Measurements from ENCODE around the gene MT1F.
"Not testable (repeated sequence)": the region's sequence is repeated elsewhere in the genome, so short reads cannot be mapped to it uniquely, and the experiment has no call there.

Gene MT1F

DNA sequence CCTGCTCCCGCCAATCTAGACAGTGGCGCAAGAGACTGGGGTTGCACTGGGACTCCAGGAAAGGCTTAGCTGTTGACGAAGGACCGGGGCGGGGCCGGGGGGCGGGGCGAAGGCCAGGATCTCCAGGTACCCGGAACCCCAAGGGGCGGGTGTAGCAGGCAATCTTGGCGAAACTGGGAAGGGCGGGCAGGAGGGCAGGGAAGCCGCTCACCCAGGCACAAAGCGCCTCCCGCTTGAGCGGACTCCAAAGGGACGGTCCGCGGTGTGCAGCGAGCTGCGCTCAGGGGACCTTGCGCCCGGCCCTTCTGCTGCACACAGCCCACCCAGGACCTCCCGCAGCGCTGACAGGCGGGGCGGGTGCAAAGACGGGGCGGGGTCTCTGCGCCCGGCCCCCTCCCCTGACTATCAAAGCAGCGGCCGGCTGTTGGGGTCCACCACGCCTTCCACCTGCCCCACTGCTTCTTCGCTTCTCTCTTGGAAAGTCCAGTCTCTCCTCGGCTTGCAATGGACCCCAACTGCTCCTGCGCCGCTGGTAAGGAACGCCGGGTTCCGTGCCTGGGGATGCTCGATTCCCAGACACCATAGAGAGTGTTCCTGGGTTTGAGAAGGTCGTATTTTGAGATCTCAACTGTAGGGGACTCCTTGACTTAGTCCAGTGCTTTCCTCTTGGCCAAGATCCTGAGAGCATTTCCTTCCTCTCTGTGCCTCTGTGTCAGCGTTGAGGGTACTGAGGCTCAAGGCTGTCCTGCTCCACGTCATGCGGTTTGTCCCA, at the start of gene MT1F:
TSS of gene MT1F (plus strand) at position 405 of the 772 bp plus-strand sequence. CDS start at position 505, 100 bp downstream.
- no peak for DNase-seq (ENCODE audit: low spot score)

DNA sequence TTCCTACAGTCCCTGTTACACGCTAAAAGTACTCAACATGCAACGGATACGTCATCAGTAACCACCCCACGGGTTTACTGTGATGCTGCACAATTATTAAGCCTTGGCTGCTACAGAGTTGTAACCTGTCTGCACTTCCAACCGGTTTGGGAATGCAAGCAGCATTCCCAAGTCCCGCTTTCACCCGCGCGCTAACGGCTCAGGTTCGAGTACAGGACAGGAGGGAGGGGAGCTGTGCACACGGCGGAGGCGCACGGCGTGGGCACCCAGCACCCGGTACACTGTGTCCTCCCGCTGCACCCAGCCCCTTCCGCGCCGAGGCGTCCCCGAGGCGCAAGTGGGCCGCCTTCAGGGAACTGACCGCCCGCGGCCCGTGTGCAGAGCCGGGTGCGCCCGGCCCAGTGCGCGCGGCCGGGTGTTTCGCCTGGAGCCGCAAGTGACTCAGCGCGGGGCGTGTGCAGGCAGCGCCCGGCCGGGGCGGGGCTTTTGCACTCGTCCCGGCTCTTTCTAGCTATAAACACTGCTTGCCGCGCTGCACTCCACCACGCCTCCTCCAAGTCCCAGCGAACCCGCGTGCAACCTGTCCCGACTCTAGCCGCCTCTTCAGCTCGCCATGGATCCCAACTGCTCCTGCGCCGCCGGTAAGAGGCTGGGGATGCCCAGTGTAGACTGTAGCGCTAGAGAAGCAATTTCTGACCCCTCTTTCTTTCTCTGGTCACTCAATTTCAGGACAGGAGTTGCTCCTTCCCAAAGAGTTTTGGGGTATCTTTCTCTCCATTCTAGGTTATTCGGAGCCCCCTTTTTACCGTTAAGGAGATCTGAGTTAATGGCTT, 49.5 kb upstream of the MT1F start, which contains the start of gene MT2A:
TSS of gene MT2A (plus strand) at position 542 of the 833 bp plus-strand sequence. CDS start at position 614, 72 bp downstream.
- DNase-seq (ENCODE audit: low spot score), result peak; percentile 89

GRCh38 chr16:56608876-56609462, 48.8 kb upstream of the MT1F start:
- peak; percentile 38 for DNase-seq (ENCODE audit: low spot score)

DNA sequence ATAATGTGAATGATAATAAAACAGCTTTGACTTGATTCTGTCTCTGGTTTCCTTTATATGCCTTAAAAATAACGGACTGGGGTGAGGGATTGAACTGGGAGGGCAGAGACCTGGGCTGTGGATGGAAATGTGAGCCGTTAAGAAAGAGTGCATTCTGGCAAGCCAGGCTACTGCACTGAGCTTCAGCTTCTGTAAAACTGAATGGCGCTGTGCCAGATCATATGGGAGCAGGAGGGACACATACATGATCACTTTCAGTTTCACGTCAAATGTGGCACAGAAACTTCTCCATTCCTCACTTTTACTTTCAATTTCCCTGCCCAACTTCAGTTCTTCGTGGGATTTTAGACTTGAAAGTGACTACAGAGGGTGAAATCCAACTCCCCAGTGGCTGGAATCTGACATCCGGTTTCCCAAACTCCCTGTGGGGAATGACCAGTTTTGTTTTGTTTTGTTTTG, 48.3 kb upstream of the MT1F start:
- peak; percentile 89 for DNase-seq (ENCODE audit: low spot score)

- DNase-seq (ENCODE audit: low spot score), result peak; percentile 26
Measured at GRCh38 chr16:56610017-56610608, 47.6 kb upstream of the MT1F start.

DNA sequence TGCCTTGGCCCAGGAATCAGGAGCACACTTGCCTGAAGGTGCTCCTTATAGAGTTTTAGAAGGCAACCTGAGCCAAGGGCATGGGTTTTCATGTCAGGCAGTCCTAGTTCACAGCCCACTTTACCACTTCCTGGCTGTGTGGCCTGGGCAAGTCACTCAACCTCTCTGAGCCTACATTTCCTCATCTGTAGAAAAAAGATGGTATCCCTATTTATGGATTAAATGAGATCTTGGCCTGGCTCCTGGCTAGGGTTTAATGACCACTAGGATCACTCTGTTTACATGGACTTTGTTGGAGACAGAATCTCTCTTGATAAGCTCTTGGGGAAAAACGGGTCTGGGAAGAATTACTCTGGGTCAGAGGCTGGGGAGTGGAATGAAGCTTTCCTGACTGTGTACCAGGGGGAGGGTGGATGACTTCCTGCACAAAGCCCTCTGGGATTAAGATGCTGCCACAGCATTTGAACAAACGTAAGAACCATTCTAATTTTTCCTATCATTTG, 47.1 kb upstream of the MT1F start:
- DNase-seq (ENCODE audit: low spot score), result no peak

- DNase-seq (ENCODE audit: low spot score), result no peak
Measured at GRCh38 chr16:56611281-56611833, 46.4 kb upstream of the MT1F start.

DNA sequence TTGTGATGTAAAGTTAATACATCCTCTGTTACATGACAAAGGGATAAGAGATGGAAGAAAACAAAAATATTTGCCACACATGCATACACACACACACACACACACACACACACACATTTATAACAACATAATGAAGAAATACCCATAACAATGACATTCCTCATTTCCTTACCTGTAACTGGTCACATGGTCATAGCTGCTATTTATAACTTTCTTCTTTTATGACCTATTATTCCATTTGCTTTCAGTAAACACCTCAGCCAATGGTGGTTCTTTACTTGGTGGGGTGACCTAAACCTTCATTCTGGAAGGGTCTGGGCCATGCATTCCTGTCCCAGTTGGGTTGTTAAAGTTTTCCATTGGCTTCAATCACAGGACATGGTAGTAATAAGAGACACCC, 44.1 kb upstream of the MT1F start:
- DNase-seq (ENCODE audit: low spot score), result no peak

DNA sequence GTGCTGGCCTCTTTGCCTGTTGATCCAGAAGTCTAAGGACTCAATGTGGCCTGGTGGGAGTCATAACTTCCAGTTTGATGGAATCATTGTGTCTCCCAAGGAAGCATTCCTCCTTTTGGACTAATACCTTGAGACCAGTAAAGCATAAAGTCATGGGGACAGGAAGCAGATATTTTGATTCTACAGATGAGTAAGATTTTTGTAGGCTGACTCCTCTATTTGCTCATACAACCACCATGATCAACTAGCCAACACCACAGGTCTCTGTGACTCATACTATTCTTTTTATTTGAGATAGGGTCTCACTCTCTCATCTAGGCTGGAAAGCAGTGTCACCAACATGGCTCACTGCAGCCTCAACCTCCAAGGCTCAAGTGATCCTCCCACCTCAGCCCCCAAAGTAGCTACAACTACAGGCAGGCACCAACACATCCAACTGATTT, 43.2 kb upstream of the MT1F start:
- no peak for DNase-seq (ENCODE audit: low spot score)

- no peak for DNase-seq (ENCODE audit: low spot score)
Measured at GRCh38 chr16:56615353-56615752, 42.4 kb upstream of the MT1F start.

- DNase-seq (ENCODE audit: low spot score), result no peak
Measured at GRCh38 chr16:56616608-56617211, 41.0 kb upstream of the MT1F start.

- DNase-seq (ENCODE audit: low spot score), result no peak
Measured at GRCh38 chr16:56617212-56618085, 40.3 kb upstream of the MT1F start.

DNA sequence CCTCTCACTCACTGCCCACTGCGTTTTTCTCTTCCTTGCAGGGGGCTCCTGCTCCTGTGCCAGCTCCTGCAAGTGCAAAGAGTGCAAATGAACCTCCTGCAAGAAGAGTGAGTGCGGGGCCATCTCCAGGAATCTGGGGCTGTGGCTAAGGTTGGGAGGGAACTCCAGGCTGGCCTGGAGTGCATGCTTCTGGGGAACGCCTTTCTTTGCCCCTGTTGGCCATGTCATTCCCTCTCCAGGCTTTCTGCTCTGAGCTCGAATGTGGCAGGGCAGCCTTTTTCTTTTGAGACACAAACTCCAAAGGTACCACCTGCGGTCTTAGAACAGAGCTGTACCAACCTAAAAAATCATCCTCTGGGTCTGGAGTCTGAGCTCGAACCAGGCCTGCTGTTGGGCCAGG, 39.6 kb upstream of the MT1F start:
- no peak for DNase-seq (ENCODE audit: low spot score)

DNA sequence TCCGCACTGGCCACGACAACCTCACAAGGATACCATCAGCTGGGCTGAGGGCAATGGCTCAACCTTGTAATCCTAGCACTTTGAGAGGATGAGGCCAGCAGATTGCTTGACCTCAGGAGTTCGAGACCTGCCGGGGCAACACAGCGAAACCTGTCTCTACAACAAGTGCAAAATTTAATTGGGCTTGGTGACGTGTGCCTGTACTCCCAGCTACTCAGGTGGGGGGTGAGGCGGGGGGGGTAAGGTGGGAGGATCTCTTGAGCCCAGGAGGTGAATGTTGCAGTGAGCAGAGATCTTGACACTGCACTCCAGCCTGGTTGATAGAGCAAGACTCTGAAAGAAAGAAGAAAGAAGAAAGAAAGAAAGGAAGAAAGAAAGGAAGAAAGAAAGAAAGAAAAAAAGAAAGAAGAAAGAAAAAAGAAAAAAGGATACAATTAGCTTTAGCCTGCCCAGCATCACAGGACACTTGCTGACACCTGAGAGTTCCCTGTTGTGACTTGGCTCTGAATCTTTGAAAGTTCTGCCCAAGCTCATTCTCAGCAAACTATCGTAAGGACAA, 37.3 kb upstream of the MT1F start:
- DNase-seq (ENCODE audit: low spot score), result no peak

DNA sequence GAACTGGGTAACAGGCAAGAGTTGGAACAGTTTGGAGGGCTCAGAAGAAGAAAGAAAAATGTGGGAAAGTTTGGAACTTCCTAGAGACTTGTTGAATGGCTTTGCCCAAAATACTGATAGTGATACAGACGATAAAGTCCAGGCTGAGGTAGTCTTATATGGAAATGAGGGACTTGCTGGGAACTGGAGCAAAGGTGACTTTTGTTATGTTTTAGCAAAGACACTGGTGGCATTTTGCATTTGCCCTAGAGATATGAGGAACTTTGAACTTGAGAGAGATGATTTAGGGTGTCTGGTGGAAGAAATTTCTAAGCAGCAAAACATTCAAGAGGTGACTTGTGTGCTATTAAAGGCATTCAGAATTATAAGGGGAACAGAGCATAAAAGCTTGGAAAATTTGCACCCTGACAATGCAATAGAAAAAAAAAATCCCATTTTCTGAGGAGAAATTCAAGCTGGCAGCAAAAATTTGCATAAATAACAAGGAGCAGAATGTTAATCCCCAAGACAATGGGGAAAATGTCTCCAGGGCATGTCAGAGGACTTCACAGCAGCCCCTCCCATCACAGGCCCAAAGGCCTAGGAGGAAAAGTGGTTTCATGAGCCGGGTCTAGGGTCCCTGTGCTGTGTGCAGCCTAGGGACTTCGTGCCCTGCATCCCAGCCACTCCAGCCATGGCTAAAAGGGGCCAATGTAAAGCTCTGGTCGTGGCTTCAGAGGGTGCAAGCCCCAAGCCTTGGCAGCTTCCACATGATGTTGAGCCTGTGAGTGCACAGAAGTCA, 35.9 kb upstream of the MT1F start:
- DNase-seq (ENCODE audit: low spot score), result not testable (repeated sequence)

- DNase-seq (ENCODE audit: low spot score), result not testable (repeated sequence)
Measured at GRCh38 chr16:56623184-56623583, 34.6 kb upstream of the MT1F start.

DNA sequence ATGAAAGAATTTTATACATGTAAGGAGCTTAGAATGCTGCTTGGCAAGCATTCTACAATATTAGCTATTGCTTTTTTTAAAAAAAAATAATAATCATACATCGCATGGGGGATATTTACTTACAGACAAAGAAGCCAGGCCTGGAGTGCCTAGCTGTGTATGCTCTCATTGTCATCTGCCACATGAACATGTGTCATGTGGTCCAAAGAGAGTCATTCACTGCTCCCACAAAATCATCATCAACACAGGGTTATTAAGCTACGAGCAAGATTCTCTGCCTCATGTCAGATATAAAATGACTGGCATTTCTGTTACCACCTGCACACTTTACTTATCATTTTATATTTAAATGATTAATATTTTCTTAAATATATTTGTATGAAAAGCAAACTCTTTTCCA, 34.1 kb upstream of the MT1F start:
- no peak for DNase-seq (ENCODE audit: low spot score)

GRCh38 chr16:56625140-56625942, 32.4 kb upstream of the MT1F start, which contains the start of gene MT1E:
TSS of gene MT1E (plus strand) at chr16:56625781. CDS start at chr16:56625852, 71 bp downstream.
- DNase-seq (ENCODE audit: low spot score), result no peak

Data from hematopoietic multipotent progenitor cell treated with erythropoietin and hydrocortisone succinate and interleukin-3 and kit ligand, for 17 days (in vitro differentiated cells).